ENCODE measurements around the gene ZNF441.

ZNF441 gene

GRCh38 chr19:11814029-11814699 is 47.4 kb downstream of the ZNF441 start, which contains the start of gene ZNF440 (continued):
- TF ChIP-seq CTCF (tag by site-specific recombination; IDR thresholded peaks at IDR 0.05) (peak; percentile 43; the same call in 1 of the 2 replicates), ZNF223 (tag by site-specific recombination; IDR thresholded peaks at IDR 0.05) (no peak), ZNF132 (tag by site-specific recombination; IDR thresholded peaks at IDR 0.05; ENCODE audit: borderline replicate concordance) (no peak), ZNF707 (tag by site-specific recombination; IDR thresholded peaks at IDR 0.05) (no peak; the same call in 1 of the 2 replicates), INSM2 (tag by site-specific recombination; IDR thresholded peaks at IDR 0.05) (peak; percentile 96), ZNF777 (tag by site-specific recombination; IDR thresholded peaks at IDR 0.05; ENCODE audit: borderline replicate concordance) (peak; percentile 76; the same call in 1 of the 2 replicates), ZNF10 (tag by site-specific recombination; IDR thresholded peaks at IDR 0.05) (peak; percentile 44; the same call in 1 of the 2 replicates), KLF17 (tag by site-specific recombination; IDR thresholded peaks at IDR 0.05) (peak; percentile 59; the same call in 1 of the 2 replicates), ZNF658 (tag by site-specific recombination; IDR thresholded peaks at IDR 0.05) (no peak), ZNF302 (tag by site-specific recombination; IDR thresholded peaks at IDR 0.05; ENCODE audit: low read depth) (no peak), ZNF426 (tag by site-specific recombination; IDR thresholded peaks at IDR 0.05) (no peak), ZSCAN18 (tag by site-specific recombination; IDR thresholded peaks at IDR 0.05) (no peak), PRDM10 (tag by site-specific recombination; IDR thresholded peaks at IDR 0.05) (peak; percentile 96), ZNF391 (tag by site-specific recombination; IDR thresholded peaks at IDR 0.05; ENCODE audit: borderline replicate concordance, low read depth) (peak; percentile 79; the same call in 1 of the 2 replicates), YY1 (tag by site-specific recombination; IDR thresholded peaks at IDR 0.05) (peak; percentile 15; the same call in 1 of the 2 replicates), ZNF274 (IDR thresholded peaks at IDR 0.05; ENCODE audit: low read length) (no peak), ZNF274 (tag by site-specific recombination; IDR thresholded peaks at IDR 0.05; ENCODE audit: borderline replicate concordance) (no peak), SETDB1 (IDR thresholded peaks at IDR 0.05; ENCODE audit: insufficient read length, low read length) (no peak), ZNF416 (tag by site-specific recombination; IDR thresholded peaks at IDR 0.05) (no peak), GLI2 (tag by site-specific recombination; IDR thresholded peaks at IDR 0.05; ENCODE audit: borderline replicate concordance, low read depth) (no peak), ZNF521 (tag by site-specific recombination; IDR thresholded peaks at IDR 0.05) (no peak), ZBTB20 (tag by site-specific recombination; IDR thresholded peaks at IDR 0.05) (0 out of 2 replicates have a peak, but pooled peaks have one; percentile 57)
- TF ChIP-seq, protein P1, sequence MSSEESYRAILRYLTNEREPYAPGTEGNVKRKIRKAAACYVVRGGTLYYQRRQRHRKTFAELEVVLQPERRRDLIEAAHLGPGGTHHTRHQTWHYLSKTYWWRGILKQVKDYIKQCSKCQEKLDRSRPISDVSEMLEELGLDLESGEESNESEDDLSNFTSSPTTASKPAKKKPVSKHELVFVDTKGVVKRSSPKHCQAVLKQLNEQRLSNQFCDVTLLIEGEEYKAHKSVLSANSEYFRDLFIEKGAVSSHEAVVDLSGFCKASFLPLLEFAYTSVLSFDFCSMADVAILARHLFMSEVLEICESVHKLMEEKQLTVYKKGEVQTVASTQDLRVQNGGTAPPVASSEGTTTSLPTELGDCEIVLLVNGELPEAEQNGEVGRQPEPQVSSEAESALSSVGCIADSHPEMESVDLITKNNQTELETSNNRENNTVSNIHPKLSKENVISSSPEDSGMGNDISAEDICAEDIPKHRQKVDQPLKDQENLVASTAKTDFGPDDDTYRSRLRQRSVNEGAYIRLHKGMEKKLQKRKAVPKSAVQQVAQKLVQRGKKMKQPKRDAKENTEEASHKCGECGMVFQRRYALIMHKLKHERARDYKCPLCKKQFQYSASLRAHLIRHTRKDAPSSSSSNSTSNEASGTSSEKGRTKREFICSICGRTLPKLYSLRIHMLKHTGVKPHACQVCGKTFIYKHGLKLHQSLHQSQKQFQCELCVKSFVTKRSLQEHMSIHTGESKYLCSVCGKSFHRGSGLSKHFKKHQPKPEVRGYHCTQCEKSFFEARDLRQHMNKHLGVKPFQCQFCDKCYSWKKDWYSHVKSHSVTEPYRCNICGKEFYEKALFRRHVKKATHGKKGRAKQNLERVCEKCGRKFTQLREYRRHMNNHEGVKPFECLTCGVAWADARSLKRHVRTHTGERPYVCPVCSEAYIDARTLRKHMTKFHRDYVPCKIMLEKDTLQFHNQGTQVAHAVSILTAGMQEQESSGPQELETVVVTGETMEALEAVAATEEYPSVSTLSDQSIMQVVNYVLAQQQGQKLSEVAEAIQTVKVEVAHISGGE (tag by site-specific recombination; conservative IDR thresholded peaks at IDR 0.05; ENCODE audit: low read depth), result peak; percentile 74
- TF ChIP-seq, protein P2, sequence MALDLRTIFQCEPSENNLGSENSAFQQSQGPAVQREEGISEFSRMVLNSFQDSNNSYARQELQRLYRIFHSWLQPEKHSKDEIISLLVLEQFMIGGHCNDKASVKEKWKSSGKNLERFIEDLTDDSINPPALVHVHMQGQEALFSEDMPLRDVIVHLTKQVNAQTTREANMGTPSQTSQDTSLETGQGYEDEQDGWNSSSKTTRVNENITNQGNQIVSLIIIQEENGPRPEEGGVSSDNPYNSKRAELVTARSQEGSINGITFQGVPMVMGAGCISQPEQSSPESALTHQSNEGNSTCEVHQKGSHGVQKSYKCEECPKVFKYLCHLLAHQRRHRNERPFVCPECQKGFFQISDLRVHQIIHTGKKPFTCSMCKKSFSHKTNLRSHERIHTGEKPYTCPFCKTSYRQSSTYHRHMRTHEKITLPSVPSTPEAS (tag by site-specific recombination; IDR thresholded peaks at IDR 0.05), result 0 out of 2 replicates have a peak, but pooled peaks have one; percentile 14

All from HEK293 (cell line).